Measurements from ENCODE around the gene WASL.

DNA sequence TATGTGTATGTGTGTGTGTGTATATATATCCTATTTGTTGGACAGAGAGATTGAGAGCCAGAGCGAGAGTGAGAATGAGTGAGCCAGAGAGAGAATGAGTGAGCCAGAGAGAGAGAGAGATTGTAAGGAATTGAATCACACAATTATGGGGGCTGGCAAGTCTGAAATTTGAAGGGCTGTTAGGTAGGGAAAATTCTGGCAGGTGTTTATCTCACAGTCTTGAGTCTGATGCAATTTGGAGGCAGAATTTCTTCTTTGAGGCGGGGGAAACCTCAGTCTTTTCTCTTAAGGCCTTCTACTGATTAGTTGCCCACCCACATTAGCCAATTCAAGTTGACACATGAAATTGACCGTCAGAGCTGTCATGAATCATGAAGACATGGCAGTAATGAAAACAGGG lies 41.0 kb upstream of the WASL start:
- TF ChIP-seq POLR2A (IDR thresholded peaks at IDR 0.05; ENCODE audit: low read depth, low read length) = no peak
- no peak for TF ChIP-seq POLR2AphosphoS5 (IDR thresholded peaks at IDR 0.05; ENCODE audit: low read depth, low read length)

Measured in GM12892 (cell line).